Measurements from ENCODE around the gene ABCD3. TPM values are rescaled to one million over a fixed set of nuclear protein-coding genes. Genes with fewer than 3 reads are reported as not detected.
A peak's percentile ranks its signal among the peaks of the same experiment; 100 is the strongest.

The ABCD3 gene
- polyA plus RNA-seq, 3 donors, result 7.8 to 24.9 (median 21.0) TPM

- H3K4me3 Mint-ChIP-seq, result no peak overlapping the region
- no peak overlapping the region for H3K4me3 ChIP-seq (replicated peaks in 1 of 3; ENCODE audit: low read depth in 2 of 3, low read length in 3 of 3)
- H2AFZ ChIP-seq (ENCODE audit: insufficient read depth, low read depth, low read length, poor library complexity, severe bottlenecking), result no peak overlapping the region
- H3K27me3 ChIP-seq (ENCODE audit: control insufficient read depth in 2 of 2, insufficient read depth in 2 of 2, low read length in 2 of 2), result peaks cover 3 to 7% of the 10 kb centered on the region in 2 donors
- peak overlapping the region in 1 of 7 donors; percentile 15 for H3K27ac Mint-ChIP-seq
- H3K36me3 ChIP-seq (replicated peaks in 1 of 2; ENCODE audit: control insufficient read depth in 1 of 2, insufficient read depth in 2 of 2, low read length in 2 of 2), result peaks cover 2 to 18% of the 10 kb centered on the region in 2 donors
- H3K27ac ChIP-seq (ENCODE audit: low read depth in 1 of 2, low read length in 2 of 2), result no peak overlapping the region
- 88% methylated on average over 3 of the region's 3 CpGs for WGBS (ENCODE audit: insufficient coverage)
- no peak overlapping the region for H3K4me2 ChIP-seq (replicated peaks; ENCODE audit: extremely low read depth, low read length, poor library complexity, severe bottlenecking)
- H3K36me3 Mint-ChIP-seq, result peaks cover 27 to 28% of the 10 kb centered on the region in 2 donors
- TF ChIP-seq CTCF (IDR thresholded peaks at IDR 0.05), result no peak
- H3K79me2 ChIP-seq (ENCODE audit: insufficient read depth, low read length), result peaks cover 11% of the 10 kb centered on the region
- DNase-seq, result peak in 1 of 3 donors; percentile 27
- peaks cover 41% of the 10 kb centered on the region for H3K4me1 Mint-ChIP-seq
- intact Hi-C loops (cut with micrococcal nuclease), result no loop called here
- H3K27me3 Mint-ChIP-seq (ENCODE audit: low read depth in 3 of 3), result peaks cover 0 to 13% (median 5%) of the 10 kb centered on the region in 3 donors
- H3K4me1 ChIP-seq (ENCODE audit: control insufficient read depth in 1 of 2, insufficient read depth in 2 of 2, low read length in 2 of 2), result peaks cover 23 to 35% of the 10 kb centered on the region in 2 donors
- H3K9me3 ChIP-seq (replicated peaks in 1 of 2; ENCODE audit: control insufficient read depth in 1 of 2, insufficient read depth in 1 of 2, low read length in 2 of 2), result no peaks in the 10 kb centered on the region
- no peak overlapping the region for H3K9ac ChIP-seq (ENCODE audit: insufficient read depth, low read length, poor library complexity, severe bottlenecking)
- peaks cover 0 to 7% (median 0%) of the 10 kb centered on the region in 7 donors for H3K9me3 Mint-ChIP-seq
- no peaks in the 10 kb centered on the region for H4K20me1 ChIP-seq (ENCODE audit: insufficient read depth, low read length)
Observed at GRCh38 chr1:94539496-94539895, 121.3 kb downstream of the ABCD3 start.

DNA sequence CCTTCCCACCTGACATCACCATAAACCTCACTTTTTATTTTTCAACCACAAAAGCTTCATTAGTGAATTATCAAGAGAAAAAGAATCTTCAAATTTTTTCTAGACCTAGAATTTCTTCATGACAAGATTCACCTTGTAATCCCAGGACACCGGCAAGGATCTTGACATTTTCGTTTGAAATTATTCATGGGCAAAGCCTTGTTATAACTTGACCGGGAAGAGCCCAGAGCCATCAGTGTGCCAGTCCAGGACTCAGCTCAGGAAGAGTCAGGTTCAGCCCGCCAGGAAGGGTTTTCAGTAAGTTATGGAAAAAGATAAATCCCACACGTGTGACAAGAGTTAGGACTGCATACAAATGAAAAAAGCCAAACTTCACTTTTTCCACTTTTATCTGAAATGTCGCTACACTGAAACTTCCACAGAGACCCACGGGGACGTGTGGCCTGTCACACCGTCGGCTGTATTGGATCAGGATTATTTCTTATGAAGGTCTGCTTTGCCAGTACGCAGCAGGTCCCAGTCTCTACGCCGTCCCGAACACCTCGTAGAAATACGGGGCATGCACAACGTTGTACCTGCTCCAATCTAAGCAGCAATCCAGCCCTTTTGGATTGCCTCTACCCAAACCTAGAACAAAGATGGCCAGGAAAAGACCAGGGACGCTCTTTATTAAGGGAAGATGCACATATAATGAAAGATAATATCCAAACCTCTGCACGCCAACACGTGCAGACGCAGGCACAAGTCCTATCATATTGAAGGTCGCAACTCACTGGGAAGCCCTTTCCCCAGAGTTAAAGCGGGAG lies 122.5 kb downstream of the ABCD3 start:
- no peak for TF ChIP-seq CTCF (IDR thresholded peaks at IDR 0.05)
- Histone ChIP-seq H2AFZ (ENCODE audit: insufficient read depth, low read depth, low read length, poor library complexity, severe bottlenecking) (peak overlapping the region; percentile 89), H3K36me3 (replicated peaks in 1 of 2; ENCODE audit: control insufficient read depth in 1 of 2, insufficient read depth in 2 of 2, low read length in 2 of 2) (peaks cover 0 to 7% of the 10 kb centered on the region in 2 donors), H3K4me3 (replicated peaks in 1 of 3; ENCODE audit: low read depth in 2 of 3, low read length in 3 of 3) (peak overlapping the region; percentile 72 to 89 (median 83)), H3K4me2 (replicated peaks; ENCODE audit: extremely low read depth, low read length, poor library complexity, severe bottlenecking) (peak overlapping the region; percentile 91), H4K20me1 (ENCODE audit: insufficient read depth, low read length) (no peaks in the 10 kb centered on the region), H3K9ac (ENCODE audit: insufficient read depth, low read length, poor library complexity, severe bottlenecking) (peak overlapping the region; percentile 83), H3K79me2 (ENCODE audit: insufficient read depth, low read length) (peaks cover 11% of the 10 kb centered on the region), H3K9me3 (replicated peaks in 1 of 2; ENCODE audit: control insufficient read depth in 1 of 2, insufficient read depth in 1 of 2, low read length in 2 of 2) (no peaks in the 10 kb centered on the region), H3K27me3 (ENCODE audit: control insufficient read depth in 2 of 2, insufficient read depth in 2 of 2, low read length in 2 of 2) (peaks cover 3 to 7% of the 10 kb centered on the region in 2 donors), H3K27ac (ENCODE audit: low read depth in 1 of 2, low read length in 2 of 2) (peak overlapping the region in 1 of 2 donors; percentile 67), H3K4me1 (ENCODE audit: control insufficient read depth in 1 of 2, insufficient read depth in 2 of 2, low read length in 2 of 2) (peaks cover 23 to 37% of the 10 kb centered on the region in 2 donors)
- Mint-ChIP-seq H3K4me3 (peak overlapping the region; percentile 87 to 90), H3K36me3 (peaks cover 17 to 21% of the 10 kb centered on the region in 2 donors), H3K4me1 (peaks cover 41% of the 10 kb centered on the region), H3K9me3 (peaks cover 0 to 7% (median 0%) of the 10 kb centered on the region in 7 donors), H3K27ac (peak overlapping the region in 4 of 7 donors; percentile 60 to 80 (median 65)), H3K27me3 (ENCODE audit: low read depth in 3 of 3) (peaks cover 0 to 13% (median 5%) of the 10 kb centered on the region in 3 donors)
- intact Hi-C loops (cut with micrococcal nuclease), result loop anchor here (5.0 to 10.0 kb wide), 3 partner anchors 54 to 252 kb away; no protein-coding TSS in a partner anchor
- DNase-seq, result no peak
- WGBS (ENCODE audit: insufficient coverage), result 56% methylated on average over 9 of the region's 23 CpGs
